Activated naive CD8-positive, alpha-beta T cell treated with anti-CD3 and anti-CD28 coated beads, Interleukin-2, amount 10 ng/mL, durations not matched to agents 7 days and 5 days (primary cell): ENCODE results near the gene SNX4. TPM values are rescaled to one million over a fixed set of nuclear protein-coding genes. Genes with fewer than 3 reads are reported as not detected.

Experiments
- ATAC-seq: fragments of 150-1000 bp; cut with Tn5 transposase; one replicate; pipeline ENCODE4 v1.10.0; 2021; ENCODE audit warnings: low read depth, moderate library complexity
- POLR2A ChIA-PET: fragments of 350-600 bp; sonication (Branson Sonifier 250); formaldehyde crosslinking; loops from one replicate; lab custom pipeline; 2021; ENCODE audit warnings: antibody characterized with exemption; lab: Charles Lee
- DNase-seq: peaks from one replicate; pipeline ENCODE4 v3.0.0; 2021
- H3K27ac Mint-ChIP-seq: one replicate; pipeline ENCODE4 v1.8.0; 2022; ENCODE audit warnings: mild to moderate bottlenecking, mixed read lengths
- H3K27me3 Mint-ChIP-seq: one replicate; pipeline ENCODE4 v1.8.0; 2022; ENCODE audit warnings: mild to moderate bottlenecking, moderate library complexity, mixed read lengths
- H3K36me3 Mint-ChIP-seq: one replicate; pipeline ENCODE4 v1.8.0; 2021; ENCODE audit warnings: mild to moderate bottlenecking, mixed read lengths
- H3K4me1 Mint-ChIP-seq: one replicate; pipeline ENCODE4 v1.8.0; 2021; ENCODE audit warnings: mixed read lengths
- H3K4me3 Mint-ChIP-seq: one replicate; pipeline ENCODE4 v1.8.0; 2022; ENCODE audit warnings: mild to moderate bottlenecking, moderate library complexity, mixed read lengths
- H3K9me3 Mint-ChIP-seq: one replicate; pipeline ENCODE4 v1.8.0; 2021; ENCODE audit warnings: mixed read lengths
- total RNA-seq, 2 experiments: library from RNA; stranded (reverse); gene quantifications; one replicate each; pipeline ENCODE4 v1.2.3, GENCODE V29; 2021

The SNX4 gene
- total RNA-seq, 2 experiments from 2014 or later: 31.3 to 31.6 TPM

GRCh38 chr3:125440970-125441369, 79.0 kb downstream of the SNX4 start:
- no peak for ATAC-seq
- peaks cover 16% of the 10 kb centered on the region for H3K36me3 Mint-ChIP-seq
- H3K27me3 Mint-ChIP-seq: peaks cover 4% of the 10 kb centered on the region
- H3K27ac Mint-ChIP-seq: no peak overlapping the region
- no peaks in the 10 kb centered on the region for H3K9me3 Mint-ChIP-seq
- POLR2A ChIA-PET: interaction anchor here (0.6 to 1.2 kb wide), 5 partner anchors 66 to 180 kb away, joined by 3 to 4 read pairs (median 3); partner anchors contain the start of genes SNX4 and ZNF148
- no peaks in the 10 kb centered on the region for H3K4me1 Mint-ChIP-seq
- no peak for DNase-seq
- no peak overlapping the region for H3K4me3 Mint-ChIP-seq

- Mint-ChIP-seq H3K27ac (no peak overlapping the region), H3K36me3 (peaks cover 14% of the 10 kb centered on the region), H3K9me3 (no peaks in the 10 kb centered on the region), H3K4me1 (no peaks in the 10 kb centered on the region), H3K27me3 (peaks cover 4% of the 10 kb centered on the region), H3K4me3 (no peak overlapping the region)
- DNase-seq: no peak
- peak; percentile 22 for ATAC-seq
- POLR2A ChIA-PET: interaction anchor here (0.6 to 1.0 kb wide), 3 partner anchors 68 to 179 kb away, joined by 3 to 4 read pairs (median 3); no protein-coding TSS in a partner anchor
These were observed 79.4 kb downstream of the SNX4 start for GRCh38 chr3:125440559-125440955.

DNA sequence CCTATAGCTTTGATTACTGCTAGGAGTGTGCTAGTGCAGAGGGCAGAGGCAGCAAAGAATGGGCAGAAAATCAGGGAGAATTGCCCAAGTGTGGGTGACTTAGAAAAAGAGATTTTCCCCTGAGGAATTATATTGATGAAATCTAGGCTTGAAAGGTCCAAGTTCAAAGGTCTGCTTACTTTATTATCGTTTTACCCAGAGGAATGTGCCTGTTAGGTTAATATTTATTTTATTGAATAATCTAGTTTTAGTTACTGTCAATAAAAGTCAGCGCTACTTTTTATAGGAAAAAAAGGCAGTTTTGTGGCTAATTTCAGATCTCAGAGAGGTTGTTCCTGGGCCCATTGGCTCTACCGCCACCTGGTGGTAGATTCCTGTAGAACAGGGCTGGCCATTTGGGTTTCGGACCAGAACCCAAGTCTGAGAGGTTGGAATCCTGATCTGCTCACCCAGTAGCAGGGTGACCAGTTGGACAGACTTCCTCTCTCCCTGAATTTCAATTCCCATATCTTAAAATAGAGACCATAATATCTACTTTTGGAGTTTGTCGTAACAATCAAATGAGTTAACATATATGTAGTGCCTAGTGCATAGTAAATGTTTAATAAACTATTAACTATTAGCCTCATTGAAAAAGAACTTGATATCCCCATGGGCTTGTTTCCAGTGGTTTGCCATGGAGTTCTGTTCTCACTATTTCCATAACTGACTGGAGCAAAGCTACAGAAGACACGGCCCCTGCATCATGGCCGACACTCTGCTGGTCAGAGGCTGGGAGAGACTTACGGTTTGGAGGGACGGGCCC, 82.2 kb downstream of the SNX4 start:
- Mint-ChIP-seq H3K9me3 (no peaks in the 10 kb centered on the region), H3K4me1 (no peaks in the 10 kb centered on the region), H3K27me3 (peaks cover 4% of the 10 kb centered on the region), H3K36me3 (peaks cover 3% of the 10 kb centered on the region), H3K27ac (no peak overlapping the region), H3K4me3 (no peak overlapping the region)
- POLR2A ChIA-PET: interaction anchor here (0.7 kb wide), 1 partner anchor 509 kb away, joined by 3 read pairs; no protein-coding TSS in a partner anchor
- no peak for ATAC-seq
- DNase-seq: peak; percentile 61

DNA sequence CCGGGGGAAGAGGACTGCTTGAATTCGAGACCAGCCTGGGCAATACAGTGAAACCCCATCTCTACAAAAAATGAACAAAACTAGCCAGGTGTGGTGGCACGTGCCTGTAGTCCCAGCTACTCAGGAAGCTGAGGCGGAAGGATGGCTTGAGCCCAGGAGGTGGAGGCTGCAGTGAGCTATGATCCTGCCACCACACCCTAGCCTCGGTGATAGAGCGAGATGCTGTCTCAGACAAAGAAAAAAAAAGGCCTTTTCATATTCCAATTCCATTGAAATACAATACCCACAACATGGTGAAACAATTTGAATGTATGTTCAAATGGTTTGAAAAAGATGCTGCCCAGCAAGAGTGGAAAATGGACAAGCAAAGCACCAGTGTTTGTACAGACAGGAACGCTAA, 83.1 kb downstream of the SNX4 start:
- peaks cover 6% of the 10 kb centered on the region for H3K27me3 Mint-ChIP-seq
- POLR2A ChIA-PET: no interaction called here
- H3K36me3 Mint-ChIP-seq: no peaks in the 10 kb centered on the region
- no peak for DNase-seq
- no peaks in the 10 kb centered on the region for H3K9me3 Mint-ChIP-seq
- H3K27ac Mint-ChIP-seq: no peak overlapping the region
- ATAC-seq: no peak
- no peaks in the 10 kb centered on the region for H3K4me1 Mint-ChIP-seq
- no peak overlapping the region for H3K4me3 Mint-ChIP-seq

DNA sequence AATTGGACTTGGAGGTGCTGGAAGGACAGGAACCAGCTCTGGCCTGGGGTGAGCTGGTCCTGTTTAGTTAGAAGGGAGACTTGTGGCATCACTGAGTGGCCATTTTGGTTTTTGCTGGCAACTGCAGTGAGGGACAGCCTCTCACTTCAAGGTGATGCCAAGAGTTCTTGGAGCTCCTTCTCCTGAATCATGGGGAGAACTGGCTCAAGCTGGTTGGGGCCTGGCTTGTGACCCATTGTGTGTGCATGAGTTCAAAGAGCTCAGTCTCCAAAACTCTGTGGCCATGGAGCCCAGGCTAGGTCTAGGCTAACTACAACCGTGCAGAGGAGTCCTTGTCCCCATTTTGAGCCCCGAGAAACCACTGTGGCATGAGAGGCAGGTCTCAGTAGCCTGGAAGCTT, 84.8 kb downstream of the SNX4 start:
- no peaks in the 10 kb centered on the region for H3K9me3 Mint-ChIP-seq
- no peak for ATAC-seq
- no peak overlapping the region for H3K4me3 Mint-ChIP-seq
- DNase-seq: no peak
- POLR2A ChIA-PET: no interaction called here
- peaks cover 6% of the 10 kb centered on the region for H3K27me3 Mint-ChIP-seq
- H3K27ac Mint-ChIP-seq: no peak overlapping the region
- no peaks in the 10 kb centered on the region for H3K36me3 Mint-ChIP-seq
- no peaks in the 10 kb centered on the region for H3K4me1 Mint-ChIP-seq

- H3K27me3 Mint-ChIP-seq: peaks cover 7% of the 10 kb centered on the region
- H3K9me3 Mint-ChIP-seq: no peaks in the 10 kb centered on the region
- H3K4me1 Mint-ChIP-seq: no peaks in the 10 kb centered on the region
- no peak for DNase-seq
- no peak for ATAC-seq
- H3K36me3 Mint-ChIP-seq: no peaks in the 10 kb centered on the region
- H3K4me3 Mint-ChIP-seq: no peak overlapping the region
- POLR2A ChIA-PET: interaction anchor here (0.5 kb wide), 1 partner anchor 28 kb away, joined by 4 read pairs; no protein-coding TSS in a partner anchor
- H3K27ac Mint-ChIP-seq: no peak overlapping the region
These were observed 85.4 kb downstream of the SNX4 start for GRCh38 chr3:125434582-125435011.

DNA sequence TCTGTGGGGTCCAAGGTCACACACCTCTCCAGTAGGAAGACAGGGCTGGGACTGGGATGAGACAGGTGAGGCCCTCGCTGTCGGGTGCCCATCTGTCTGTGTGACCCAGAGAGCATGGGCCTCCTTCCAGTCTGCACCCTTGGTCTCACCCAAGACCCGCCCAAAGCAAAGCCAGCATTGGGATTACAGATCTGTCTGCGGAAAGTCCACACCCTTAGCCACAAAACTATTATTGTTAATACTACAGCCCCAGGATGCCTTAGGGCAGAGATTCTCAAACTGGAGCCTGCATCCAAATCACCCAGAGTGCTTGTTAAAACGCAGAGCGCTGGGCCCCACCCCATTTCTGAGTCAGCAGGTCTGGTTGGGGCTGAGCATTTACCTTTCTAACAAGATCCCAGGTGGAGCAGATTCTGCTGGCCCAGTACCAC, 86.4 kb downstream of the SNX4 start:
- DNase-seq: no peak
- POLR2A ChIA-PET: no interaction called here
- H3K27me3 Mint-ChIP-seq: peaks cover 5% of the 10 kb centered on the region
- ATAC-seq: no peak
- no peak overlapping the region for H3K4me3 Mint-ChIP-seq
- no peaks in the 10 kb centered on the region for H3K4me1 Mint-ChIP-seq
- H3K9me3 Mint-ChIP-seq: no peaks in the 10 kb centered on the region
- no peak overlapping the region for H3K27ac Mint-ChIP-seq
- no peaks in the 10 kb centered on the region for H3K36me3 Mint-ChIP-seq

DNA sequence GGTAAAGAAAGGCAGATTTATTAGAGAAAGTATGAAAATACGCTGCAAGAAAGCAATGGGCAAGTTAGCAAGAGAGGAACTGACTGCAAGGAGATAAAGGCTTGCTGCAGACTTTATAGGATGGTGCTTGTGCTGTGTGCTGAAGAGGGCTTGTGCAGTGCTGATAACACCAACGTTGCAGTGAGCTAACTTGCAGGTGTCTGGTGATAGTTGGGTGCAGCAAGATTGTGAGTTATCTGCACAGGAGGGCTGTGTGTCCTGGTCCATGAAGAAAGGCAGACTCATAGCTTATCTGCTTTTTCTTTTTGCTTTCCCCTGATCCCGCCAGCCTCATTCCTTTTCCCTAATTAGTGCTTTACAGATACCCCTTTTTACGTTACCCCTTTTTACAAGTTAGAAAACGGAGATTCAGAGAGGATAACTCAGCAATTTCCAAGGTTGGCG, 86.9 kb downstream of the SNX4 start:
- Mint-ChIP-seq H3K4me1 (no peaks in the 10 kb centered on the region), H3K4me3 (no peak overlapping the region), H3K27ac (no peak overlapping the region), H3K9me3 (no peaks in the 10 kb centered on the region), H3K27me3 (peaks cover 5% of the 10 kb centered on the region), H3K36me3 (no peaks in the 10 kb centered on the region)
- ATAC-seq (no peak), DNase-seq (no peak)
- POLR2A ChIA-PET: no interaction called here

- DNase-seq (no peak), ATAC-seq (no peak)
- H3K4me3 Mint-ChIP-seq: no peak overlapping the region
- no peak overlapping the region for H3K27ac Mint-ChIP-seq
- no peaks in the 10 kb centered on the region for H3K9me3 Mint-ChIP-seq
- POLR2A ChIA-PET: no interaction called here
- peaks cover 5% of the 10 kb centered on the region for H3K27me3 Mint-ChIP-seq
- no peaks in the 10 kb centered on the region for H3K36me3 Mint-ChIP-seq
- no peaks in the 10 kb centered on the region for H3K4me1 Mint-ChIP-seq
These were observed 87.9 kb downstream of the SNX4 start for GRCh38 chr3:125431912-125432790.

- POLR2A ChIA-PET: no interaction called here
- Mint-ChIP-seq H3K27me3 (peaks cover 5% of the 10 kb centered on the region), H3K27ac (no peak overlapping the region), H3K9me3 (no peaks in the 10 kb centered on the region), H3K36me3 (no peaks in the 10 kb centered on the region), H3K4me1 (no peaks in the 10 kb centered on the region), H3K4me3 (no peak overlapping the region)
- ATAC-seq: no peak
- no peak for DNase-seq
These were observed 88.6 kb downstream of the SNX4 start for GRCh38 chr3:125431391-125431790.

GRCh38 chr3:125428216-125428830, 91.7 kb downstream of the SNX4 start:
- DNase-seq (no peak), ATAC-seq (no peak)
- Mint-ChIP-seq H3K27ac (no peak overlapping the region), H3K27me3 (peaks cover 5% of the 10 kb centered on the region), H3K4me3 (no peak overlapping the region), H3K9me3 (no peaks in the 10 kb centered on the region), H3K36me3 (peaks cover 2% of the 10 kb centered on the region), H3K4me1 (no peaks in the 10 kb centered on the region)
- POLR2A ChIA-PET: no interaction called here

- no peak overlapping the region for H3K27ac Mint-ChIP-seq
- H3K36me3 Mint-ChIP-seq: no peaks in the 10 kb centered on the region
- H3K4me1 Mint-ChIP-seq: peaks cover 1% of the 10 kb centered on the region
- DNase-seq (no peak), ATAC-seq (no peak)
- H3K9me3 Mint-ChIP-seq: peaks cover 7% of the 10 kb centered on the region
- H3K4me3 Mint-ChIP-seq: no peak overlapping the region
- H3K27me3 Mint-ChIP-seq: peaks cover 6% of the 10 kb centered on the region
- POLR2A ChIA-PET: no interaction called here
These were observed 101.7 kb downstream of the SNX4 start for GRCh38 chr3:125418306-125418705.

DNA sequence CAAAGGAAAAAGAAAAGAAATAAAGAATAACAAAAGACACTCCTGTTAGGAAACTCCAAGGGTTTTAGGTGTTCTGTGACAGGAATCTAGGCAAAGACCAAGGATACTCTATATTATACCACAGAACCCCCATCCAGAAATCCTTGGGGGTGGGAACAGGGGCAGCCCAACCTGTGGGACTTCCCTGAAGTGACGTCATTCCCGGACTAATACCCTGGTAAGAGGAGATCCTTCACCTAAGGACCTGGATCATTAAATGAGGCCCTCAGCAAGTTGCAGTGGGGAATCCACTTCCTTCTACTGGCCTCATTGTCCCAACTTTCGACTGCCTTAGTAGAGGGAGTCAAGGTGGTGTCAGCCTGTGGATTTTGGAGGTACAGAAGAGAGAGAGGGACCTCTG, 103.8 kb downstream of the SNX4 start:
- DNase-seq (no peak), ATAC-seq (no peak)
- Mint-ChIP-seq H3K9me3 (peaks cover 7% of the 10 kb centered on the region), H3K4me1 (peaks cover 1% of the 10 kb centered on the region), H3K27ac (no peak overlapping the region), H3K27me3 (peaks cover 15% of the 10 kb centered on the region), H3K4me3 (no peak overlapping the region), H3K36me3 (no peaks in the 10 kb centered on the region)
- POLR2A ChIA-PET: no interaction called here
